Measurements from ENCODE around the gene DBNDD2.

Gene DBNDD2

GRCh38 chr20:45387274-45387673 is 20.8 kb upstream of the DBNDD2 start:
- no peak for DNase-seq

- no peak for DNase-seq
Observed at GRCh38 chr20:45390931-45391330, 17.2 kb upstream of the DBNDD2 start.

- DNase-seq: no peak
Observed at GRCh38 chr20:45391559-45391958, 16.5 kb upstream of the DBNDD2 start.

GRCh38 chr20:45392733-45393132 is 15.4 kb upstream of the DBNDD2 start:
- no peak for DNase-seq

- DNase-seq: no peak
Observed at GRCh38 chr20:45394221-45395113, 13.6 kb upstream of the DBNDD2 start.

GRCh38 chr20:45395114-45395415 is 13.0 kb upstream of the DBNDD2 start:
- DNase-seq: no peak

- DNase-seq: no peak
Observed at GRCh38 chr20:45399018-45399417, 9.1 kb upstream of the DBNDD2 start.

- DNase-seq: no peak
Observed at GRCh38 chr20:45400346-45401031, 7.6 kb upstream of the DBNDD2 start.

GRCh38 chr20:45402946-45403345 is 5.1 kb upstream of the DBNDD2 start:
- no peak for DNase-seq

GRCh38 chr20:45404438-45404837 is 3.7 kb upstream of the DBNDD2 start:
- DNase-seq: peak; percentile 7

- DNase-seq: peak; percentile 44
Observed at GRCh38 chr20:45405571-45406259, 2.4 kb upstream of the DBNDD2 start.

- peak; percentile 81 for DNase-seq
Observed at GRCh38 chr20:45406260-45407066, 1.6 kb upstream of the DBNDD2 start.

GRCh38 chr20:45407067-45407745 is 883 bp upstream of the DBNDD2 start:
- DNase-seq: peak; percentile 57

GRCh38 chr20:45408646-45409213 is 641 bp downstream of the DBNDD2 start:
- no peak for DNase-seq

- DNase-seq: no peak
Observed at GRCh38 chr20:45409521-45410272, 1.6 kb downstream of the DBNDD2 start.

- DNase-seq: no peak
Observed at GRCh38 chr20:45410887-45411286, 2.8 kb downstream of the DBNDD2 start.

- no peak for DNase-seq
Observed at GRCh38 chr20:45412653-45413052, 4.6 kb downstream of the DBNDD2 start.

GRCh38 chr20:45413479-45413878 is 5.4 kb downstream of the DBNDD2 start:
- no peak for DNase-seq

GRCh38 chr20:45415822-45416637 is 7.9 kb downstream of the DBNDD2 start, which contains the start of gene PIGT:
Gene PIGT (plus strand): TSS chr20:45416141. CDS start chr20:45416157, 16 bp downstream.
- peak; percentile 86 for DNase-seq

- DNase-seq: no peak
Observed at GRCh38 chr20:45416917-45417316, 8.8 kb downstream of the DBNDD2 start.

Measured in NCI-H69 (cell line).